ENCODE measurements around the gene LOXL4. TPM values are rescaled to one million over a fixed set of nuclear protein-coding genes. Genes with fewer than 3 reads are reported as not detected.

Gene LOXL4
- polyA plus RNA-seq, 4 donors, result 3.7 to 19.0 (median 4.5) TPM

DNA sequence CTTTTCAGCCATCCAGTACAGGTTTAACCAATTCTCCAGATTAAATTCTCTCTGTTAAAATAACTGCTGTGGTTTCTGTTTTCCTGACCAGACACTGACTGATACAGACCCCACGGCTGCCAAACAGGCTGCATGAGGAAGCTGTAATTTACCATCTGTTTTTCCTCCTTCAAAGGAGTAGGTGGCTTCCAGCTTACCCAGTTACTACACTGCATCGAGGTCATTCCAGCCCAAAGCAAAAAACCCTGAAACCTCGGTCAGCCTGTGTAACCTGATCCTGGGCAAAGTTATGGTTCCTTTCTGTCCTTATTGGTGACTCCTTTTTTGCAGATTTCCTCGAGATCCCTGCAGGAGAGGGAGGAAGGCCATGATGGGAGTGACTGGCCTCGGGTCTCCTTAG lies 27.9 kb upstream of the LOXL4 start:
- no peak for DNase-seq (ENCODE audit: low read depth in 4 of 4, low spot score in 3 of 4)

GRCh38 chr10:98295401-98295811 lies 27.4 kb upstream of the LOXL4 start:
- no peak for DNase-seq (ENCODE audit: low read depth in 4 of 4, low spot score in 3 of 4)

DNA sequence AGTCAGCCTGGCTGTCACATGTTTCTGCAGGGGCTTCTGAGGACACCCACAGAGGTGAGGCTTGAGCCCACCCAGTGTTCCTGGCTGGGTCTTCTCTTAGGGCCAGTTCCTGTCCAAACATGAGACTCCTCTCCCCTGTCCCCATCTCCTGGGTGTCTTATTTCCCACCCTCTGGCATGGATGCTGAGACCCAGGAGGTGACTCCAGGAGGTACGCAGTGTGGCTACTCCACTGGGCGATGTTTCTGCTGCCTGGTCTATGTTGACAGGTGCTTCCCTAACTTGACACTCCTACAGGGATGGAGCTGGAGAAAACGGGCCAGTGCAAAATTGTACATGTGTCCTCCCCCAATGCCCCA lies 26.3 kb upstream of the LOXL4 start:
- DNase-seq (ENCODE audit: low read depth in 4 of 4, low spot score in 3 of 4), result no peak

- no peak for DNase-seq (ENCODE audit: low read depth in 4 of 4, low spot score in 3 of 4)
These were observed 25.7 kb upstream of the LOXL4 start for GRCh38 chr10:98293550-98294269.

GRCh38 chr10:98292971-98293370 lies 25.0 kb upstream of the LOXL4 start:
- no peak for DNase-seq (ENCODE audit: low read depth in 4 of 4, low spot score in 3 of 4)

- DNase-seq (ENCODE audit: low read depth in 4 of 4, low spot score in 3 of 4), result no peak
These were observed 21.8 kb upstream of the LOXL4 start for GRCh38 chr10:98289802-98290209.

GRCh38 chr10:98287321-98287720 lies 19.3 kb upstream of the LOXL4 start:
- no peak for DNase-seq (ENCODE audit: low read depth in 4 of 4, low spot score in 3 of 4)

- no peak for DNase-seq (ENCODE audit: low read depth in 4 of 4, low spot score in 3 of 4)
These were observed 18.4 kb upstream of the LOXL4 start for GRCh38 chr10:98286419-98286818.

DNA sequence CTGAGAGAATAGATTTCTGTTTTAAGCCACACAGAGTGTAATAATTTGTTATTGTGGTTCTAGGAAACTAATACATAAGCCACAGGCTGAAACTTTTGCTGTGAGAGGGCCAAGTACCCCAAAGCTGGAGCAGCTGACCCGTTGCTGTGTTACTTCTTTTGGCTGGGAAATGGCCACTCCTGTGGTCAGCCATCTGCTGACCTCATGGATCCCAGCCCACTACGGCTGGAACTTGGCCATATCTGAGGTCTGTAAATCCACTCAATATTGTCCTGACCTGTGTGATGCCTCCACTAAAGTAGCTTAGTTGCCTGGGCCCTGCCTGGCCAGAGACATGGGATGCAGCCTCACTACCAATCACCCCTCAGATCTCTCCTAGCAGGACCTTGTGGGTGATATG lies 17.4 kb upstream of the LOXL4 start:
- DNase-seq (ENCODE audit: low read depth in 4 of 4, low spot score in 3 of 4), result no peak

GRCh38 chr10:98276311-98276710 lies 8.3 kb upstream of the LOXL4 start:
- no peak for DNase-seq (ENCODE audit: low read depth in 4 of 4, low spot score in 3 of 4)

GRCh38 chr10:98274562-98274961 lies 6.6 kb upstream of the LOXL4 start:
- no peak for DNase-seq (ENCODE audit: low read depth in 4 of 4, low spot score in 3 of 4)

DNA sequence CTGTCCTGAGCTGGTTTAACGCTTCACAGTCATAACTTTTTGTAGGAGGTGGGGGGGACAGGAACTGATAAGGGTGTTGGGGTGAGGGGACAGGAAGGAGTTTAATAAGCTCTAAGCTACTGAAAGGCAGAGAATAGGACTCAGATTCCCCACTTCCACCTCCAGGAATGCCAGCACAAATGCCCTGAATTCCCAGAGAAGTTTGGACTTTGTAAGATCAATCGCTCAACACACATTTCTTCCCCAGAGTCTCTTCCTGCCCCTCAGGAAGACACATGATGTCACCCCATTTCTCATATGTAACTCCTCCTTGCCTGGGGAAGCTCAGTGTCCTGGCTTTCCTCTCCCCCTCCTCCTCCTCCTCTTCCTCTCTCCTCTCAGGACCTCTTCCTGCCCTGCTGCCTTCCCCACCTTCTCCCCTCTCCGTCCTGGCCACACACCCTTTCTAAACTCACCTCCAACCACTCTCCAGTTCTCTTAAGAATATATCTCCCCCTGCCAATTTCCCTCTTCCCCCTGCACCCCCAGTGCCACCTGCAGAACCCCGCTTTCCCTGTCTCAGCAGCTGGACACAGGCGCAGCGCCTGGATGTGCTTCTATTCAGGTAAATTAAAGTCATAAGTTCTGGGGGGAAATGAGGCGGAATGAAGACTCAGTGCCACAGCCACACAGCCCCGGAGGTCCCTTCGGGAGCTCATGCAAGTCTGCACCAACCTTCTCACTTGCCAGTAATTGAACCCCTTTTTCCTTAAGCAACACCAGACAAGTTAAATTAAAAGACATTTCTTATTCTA lies 5.3 kb upstream of the LOXL4 start:
- DNase-seq (ENCODE audit: low read depth in 4 of 4, low spot score in 3 of 4), result no peak

DNA sequence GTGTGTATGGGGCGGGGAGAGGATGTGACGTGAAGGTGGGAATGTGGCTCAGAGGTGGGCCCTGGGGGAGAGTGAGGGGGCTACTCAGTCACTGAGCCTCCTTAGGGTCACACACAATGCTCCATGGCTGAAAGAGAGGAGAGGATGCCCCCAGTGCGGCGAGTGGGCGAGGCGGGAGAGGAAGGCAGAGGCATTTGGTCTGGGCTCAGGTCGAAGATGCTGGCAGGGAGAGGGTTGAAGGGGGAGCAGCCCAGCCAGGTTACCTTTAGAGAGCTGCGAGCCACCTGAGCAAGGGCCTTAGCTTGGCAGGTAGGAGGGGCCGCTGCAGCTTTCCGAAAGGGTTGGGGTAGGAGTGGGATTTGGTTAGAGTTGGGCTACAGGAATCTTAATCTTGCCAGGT lies 4.7 kb upstream of the LOXL4 start:
- DNase-seq (ENCODE audit: low read depth in 4 of 4, low spot score in 3 of 4), result no peak

GRCh38 chr10:98272245-98272644 lies 4.3 kb upstream of the LOXL4 start:
- DNase-seq (ENCODE audit: low read depth in 4 of 4, low spot score in 3 of 4), result no peak

DNA sequence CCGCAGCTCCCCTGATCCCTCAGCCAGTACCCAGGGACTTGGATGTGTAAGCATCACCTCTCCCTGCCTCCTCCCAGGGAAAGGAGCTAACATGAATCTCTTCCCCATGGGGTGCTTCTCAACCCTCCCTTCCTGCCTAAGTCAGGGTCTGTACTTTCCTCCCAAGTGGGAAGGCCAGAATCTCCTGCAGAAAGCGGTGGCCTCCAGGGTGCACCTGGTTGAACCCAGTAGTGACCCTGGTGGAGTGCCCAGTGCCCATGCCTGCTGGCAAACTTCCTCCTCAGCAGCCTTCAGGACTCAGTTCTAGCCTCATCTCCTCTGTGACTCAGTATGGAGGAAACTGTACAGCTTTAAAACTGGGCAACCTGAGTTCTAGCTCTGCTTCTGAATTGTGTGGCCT lies 2.8 kb upstream of the LOXL4 start:
- DNase-seq (ENCODE audit: low read depth in 4 of 4, low spot score in 3 of 4), result no peak

DNA sequence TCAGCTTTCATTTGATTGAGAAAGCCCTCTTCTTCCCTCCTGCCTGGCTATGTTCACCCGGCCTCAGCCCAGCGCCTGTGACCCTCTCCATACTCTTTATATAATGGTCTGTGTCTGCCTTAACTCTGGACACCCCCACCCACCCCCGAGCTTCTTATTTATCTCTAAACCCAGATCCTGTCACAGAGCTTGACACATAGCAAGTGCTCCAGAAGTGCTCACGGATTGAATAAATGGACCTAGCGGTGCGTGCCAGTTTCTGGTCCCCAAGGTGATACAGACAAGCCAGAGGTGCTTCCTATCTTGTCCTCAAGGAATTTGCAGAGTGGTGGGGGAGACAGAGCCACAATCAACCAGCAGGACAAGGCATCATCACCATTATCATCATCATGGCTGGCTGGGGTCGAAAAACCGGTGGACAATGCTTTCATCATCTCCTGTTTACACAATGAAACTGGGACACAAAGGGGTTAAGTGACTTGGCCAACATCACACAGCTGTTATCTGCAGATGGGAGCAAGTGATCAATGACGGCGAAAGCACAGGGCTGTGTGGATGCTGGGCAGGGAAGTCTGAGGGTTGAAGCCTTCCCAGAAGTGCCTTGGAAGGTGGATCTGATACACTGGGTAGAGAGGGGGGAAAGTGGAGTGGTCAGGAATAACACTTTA lies 2.2 kb upstream of the LOXL4 start:
- DNase-seq (ENCODE audit: low read depth in 4 of 4, low spot score in 3 of 4), result no peak

GRCh38 chr10:98269435-98269912 lies 1.5 kb upstream of the LOXL4 start:
- no peak for DNase-seq (ENCODE audit: low read depth in 4 of 4, low spot score in 3 of 4)

- no peak for DNase-seq (ENCODE audit: low read depth in 4 of 4, low spot score in 3 of 4)
These were observed 869 bp upstream of the LOXL4 start for GRCh38 chr10:98268694-98269431.

DNA sequence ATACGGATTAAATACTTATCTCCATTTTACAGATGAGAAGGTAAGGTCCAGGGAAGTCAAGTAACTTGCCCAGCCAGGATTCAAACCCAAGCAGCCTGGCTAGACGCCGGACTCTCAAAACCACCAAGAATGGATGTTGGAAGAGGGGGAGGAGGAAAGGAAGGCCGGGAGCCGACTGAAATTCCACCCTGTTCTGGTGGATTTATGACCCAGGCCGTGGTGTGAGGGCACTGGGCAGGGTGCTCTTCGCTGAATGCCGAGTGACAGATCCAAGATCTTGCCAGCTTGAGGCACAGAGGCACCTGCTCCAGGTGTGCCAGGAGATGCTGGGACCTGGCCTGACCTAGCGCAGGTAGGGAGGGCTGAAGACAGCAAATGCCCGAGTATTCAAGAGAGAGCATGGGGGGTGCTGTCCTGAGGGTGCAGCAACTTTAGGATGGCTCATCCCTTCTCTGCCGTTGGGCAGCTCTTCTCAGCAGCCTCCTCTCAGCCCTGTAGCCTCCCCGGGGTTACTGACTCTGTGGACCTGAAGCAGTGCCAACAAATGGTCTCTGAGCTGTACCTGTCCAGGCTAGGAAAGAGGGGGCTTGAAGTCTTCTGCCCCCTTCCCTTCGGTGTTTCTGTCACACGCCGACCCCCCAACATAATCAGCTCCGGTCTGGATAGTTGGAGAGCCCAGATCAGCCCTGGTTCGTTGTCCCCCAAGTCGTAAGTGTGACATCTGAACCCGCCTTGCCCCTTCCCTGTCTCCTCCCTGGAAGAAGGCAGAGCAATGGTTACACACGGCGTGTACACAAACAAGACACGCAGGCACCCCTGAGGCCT lies 713 bp downstream of the LOXL4 start:
- DNase-seq (ENCODE audit: low read depth in 4 of 4, low spot score in 3 of 4), result no peak

DNA sequence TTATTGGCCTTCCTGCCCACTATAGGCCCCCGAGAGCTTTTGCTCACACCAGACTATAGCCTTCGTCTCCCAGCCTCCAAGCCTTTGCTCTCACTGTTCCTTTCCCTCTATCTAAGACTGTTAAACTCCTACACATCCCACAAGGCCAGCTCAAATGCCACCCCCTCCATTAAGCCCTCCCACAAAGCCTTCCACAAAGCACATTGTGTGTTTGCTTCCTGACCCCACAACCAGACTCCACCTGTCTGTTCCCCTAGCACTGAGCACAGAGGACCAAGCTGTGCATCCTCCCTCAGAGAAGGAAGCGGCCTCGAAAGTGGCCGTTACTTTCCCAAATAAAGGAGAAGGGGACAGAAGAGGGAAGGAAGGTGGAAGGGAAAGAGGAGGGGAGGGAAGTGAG lies 1.3 kb downstream of the LOXL4 start:
- no peak for DNase-seq (ENCODE audit: low read depth in 4 of 4, low spot score in 3 of 4)

Data from left renal pelvis (tissue), 4 donors.